ENCODE results near the gene GLI1. TPM values are rescaled to one million over a fixed set of nuclear protein-coding genes. Genes with fewer than 3 reads are reported as not detected.
"Not testable (repeated sequence)": the region's sequence is repeated elsewhere in the genome, so short reads cannot be mapped to it uniquely, and the experiment has no call there.

Gene GLI1
- total RNA-seq, 2 experiments from 2014 or later, result 0.31 to 0.85 TPM

GRCh38 chr12:57441846-57442427 is 17.6 kb upstream of the GLI1 start:
- Mint-ChIP-seq H3K27ac (no peak overlapping the region), H3K4me1 (ENCODE audit: low read depth) (no peaks in the 10 kb centered on the region), H3K9me3 (no peaks in the 10 kb centered on the region), H3K4me3 (no peak overlapping the region), H3K27me3 (no peaks in the 10 kb centered on the region), H3K36me3 (ENCODE audit: low read depth) (no peaks in the 10 kb centered on the region)
- no peak for TF ChIP-seq CTCF (IDR thresholded peaks at IDR 0.05)
- no peak for DNase-seq
- H3K4me1 ChIP-seq (ENCODE audit: insufficient read depth, low read length), result no peaks in the 10 kb centered on the region
- intact Hi-C loops (cut with DNase I, micrococcal nuclease), result no loop called here
- H3K27me3 ChIP-seq (ENCODE audit: control insufficient read depth in 1 of 2, insufficient read depth in 2 of 2, low read length in 2 of 2), result no peaks in the 10 kb centered on the region
- H3K4me3 ChIP-seq (ENCODE audit: low read length), result no peak overlapping the region
- no peak for ATAC-seq (ENCODE audit: poor library complexity)
- peaks cover 0 to 12% of the 10 kb centered on the region in 2 experiments for H3K9me3 ChIP-seq (ENCODE audit: control insufficient read depth in 1 of 2, insufficient read depth in 1 of 2, low read length in 2 of 2)
- H3K36me3 ChIP-seq (ENCODE audit: insufficient read depth, low read length), result no peaks in the 10 kb centered on the region
- CTCF ChIA-PET, result interaction anchor here (0.7 to 1.2 kb wide), 2 partner anchors 11 to 31 kb away, joined by 3 read pairs; no protein-coding TSS in a partner anchor
- no peak overlapping the region for H3K27ac ChIP-seq (ENCODE audit: low read depth in 1 of 2, low read length in 2 of 2)
- POLR2A ChIA-PET, result no interaction called here

- H3K36me3 Mint-ChIP-seq (ENCODE audit: low read depth); H3K27me3 ChIP-seq (ENCODE audit: control insufficient read depth in 1 of 2, insufficient read depth in 2 of 2, low read length in 2 of 2); H3K4me1 Mint-ChIP-seq (ENCODE audit: low read depth); ATAC-seq (ENCODE audit: poor library complexity); H3K4me1 ChIP-seq (ENCODE audit: insufficient read depth, low read length); H3K27me3 Mint-ChIP-seq; H3K9me3 Mint-ChIP-seq; H3K27ac ChIP-seq (ENCODE audit: low read depth in 1 of 2, low read length in 2 of 2); POLR2A ChIA-PET; H3K4me3 Mint-ChIP-seq; H3K27ac Mint-ChIP-seq; intact Hi-C loops (cut with DNase I, micrococcal nuclease); DNase-seq; H3K36me3 ChIP-seq (ENCODE audit: insufficient read depth, low read length); H3K4me3 ChIP-seq (ENCODE audit: low read length): not testable (repeated sequence)
- peaks cover 0 to 12% of the 10 kb centered on the region in 2 experiments for H3K9me3 ChIP-seq (ENCODE audit: control insufficient read depth in 1 of 2, insufficient read depth in 1 of 2, low read length in 2 of 2)
- CTCF ChIA-PET, result interaction anchor here (0.8 to 1.1 kb wide), 2 partner anchors 8 to 139 kb away, joined by 3 to 4 read pairs; no protein-coding TSS in a partner anchor
Measured at GRCh38 chr12:57444337-57444736, 15.2 kb upstream of the GLI1 start.

- Mint-ChIP-seq H3K27me3 (no peaks in the 10 kb centered on the region), H3K9me3 (no peaks in the 10 kb centered on the region), H3K27ac (no peak overlapping the region), H3K4me1 (ENCODE audit: low read depth) (no peaks in the 10 kb centered on the region), H3K36me3 (ENCODE audit: low read depth) (no peaks in the 10 kb centered on the region), H3K4me3 (no peak overlapping the region)
- Histone ChIP-seq H3K4me1 (ENCODE audit: insufficient read depth, low read length) (no peaks in the 10 kb centered on the region), H3K9me3 (ENCODE audit: control insufficient read depth in 1 of 2, insufficient read depth in 1 of 2, low read length in 2 of 2) (peaks cover 0 to 12% of the 10 kb centered on the region in 2 experiments), H3K27ac (ENCODE audit: low read depth in 1 of 2, low read length in 2 of 2) (no peak overlapping the region), H3K4me3 (ENCODE audit: low read length) (no peak overlapping the region), H3K36me3 (ENCODE audit: insufficient read depth, low read length) (no peaks in the 10 kb centered on the region), H3K27me3 (ENCODE audit: control insufficient read depth in 1 of 2, insufficient read depth in 2 of 2, low read length in 2 of 2) (no peaks in the 10 kb centered on the region)
- ATAC-seq (ENCODE audit: poor library complexity) (no peak), DNase-seq (no peak)
- intact Hi-C loops (cut with DNase I, micrococcal nuclease), result no loop called here
- no peak for TF ChIP-seq CTCF (IDR thresholded peaks at IDR 0.05)
- POLR2A ChIA-PET, result no interaction called here
- CTCF ChIA-PET, result interaction anchor here (0.8 to 1.1 kb wide), 2 partner anchors 8 to 139 kb away, joined by 3 to 4 read pairs; no protein-coding TSS in a partner anchor
Measured at GRCh38 chr12:57444744-57445143, 14.8 kb upstream of the GLI1 start.

All from CD4-positive, alpha-beta T cell (primary cell).